SK-N-SH (cell line): ENCODE results near the gene KCNF1.

Experiments
- CTCF ChIP-seq: fragments of 200-600 bp; sonication (generic); IDR thresholded peaks from 2 replicates; pipeline ENCODE4 v1.6.1; 2017; ENCODE audit warnings: antibody characterized with exemption, mild to moderate bottlenecking, moderate library complexity
- EP300 ChIP-seq, 2 experiments: IDR thresholded peaks; 2 replicates each; pipeline versions ENCODE4 v1.4.0 to v1.6.1; 2012; ENCODE audit warnings: borderline replicate concordance in 1 of 2, low read depth in 1 of 2, low read length in 1 of 2
- EZH2phosphoT487 ChIP-seq: fragments of 200-600 bp; sonication (generic); IDR thresholded peaks from 2 replicates; pipeline ENCODE4 v1.6.1; 2017; ENCODE audit warnings: low read depth, mixed run types, mild to moderate bottlenecking, antibody characterized with exemption, moderate library complexity, borderline replicate concordance
- GATA2 ChIP-seq: sonication (generic); formaldehyde crosslinking; IDR thresholded peaks from 2 replicates; pipeline ENCODE4 v1.5.0; 2020; ENCODE audit warnings: mild to moderate bottlenecking, missing genetic modification reagents
- RAD21 ChIP-seq: IDR thresholded peaks from 2 replicates; pipeline ENCODE4 v1.6.1; 2012; ENCODE audit warnings: mild to moderate bottlenecking, low read length
- RCOR1 ChIP-seq: fragments of 150-350 bp; IDR thresholded peaks from 2 replicates; pipeline ENCODE4 v1.6.1; 2017; ENCODE audit warnings: antibody characterized with exemption, low read length
- TAF1 ChIP-seq: IDR thresholded peaks from 2 replicates; pipeline ENCODE4 v1.6.1; 2012; ENCODE audit warnings: low read depth, mild to moderate bottlenecking, low read length, moderate library complexity, borderline replicate concordance
- TF ChIP-seq, protein P1 (sequence below): fragments of 150-350 bp; IDR thresholded peaks from 2 replicates; pipeline ENCODE4 v1.6.1; 2017; ENCODE audit warnings: antibody characterized with exemption, low read length, low read depth, borderline replicate concordance

- no peak for TF ChIP-seq RAD21
- no peak for TF ChIP-seq CTCF
- TF ChIP-seq EZH2phosphoT487: no peak
- TF ChIP-seq EP300 (IDR thresholded peaks at IDR 0.05; ENCODE audit: borderline replicate concordance in 1 of 2, low read depth in 1 of 2, low read length in 1 of 2): no peak
- TF ChIP-seq TAF1: no peak
- no peak for TF ChIP-seq GATA2 (CRISPR knock-in tag)
- no peak for TF ChIP-seq RCOR1
- TF ChIP-seq, protein P1, sequence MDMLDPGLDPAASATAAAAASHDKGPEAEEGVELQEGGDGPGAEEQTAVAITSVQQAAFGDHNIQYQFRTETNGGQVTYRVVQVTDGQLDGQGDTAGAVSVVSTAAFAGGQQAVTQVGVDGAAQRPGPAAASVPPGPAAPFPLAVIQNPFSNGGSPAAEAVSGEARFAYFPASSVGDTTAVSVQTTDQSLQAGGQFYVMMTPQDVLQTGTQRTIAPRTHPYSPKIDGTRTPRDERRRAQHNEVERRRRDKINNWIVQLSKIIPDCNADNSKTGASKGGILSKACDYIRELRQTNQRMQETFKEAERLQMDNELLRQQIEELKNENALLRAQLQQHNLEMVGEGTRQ: no peak
Observed at GRCh38 chr2:10912076-10912731, 470 bp downstream of the KCNF1 start.
